HFFc6 (cell line): Measurements from ENCODE around the gene SLC9A4. TPM values are rescaled to one million over a fixed set of nuclear protein-coding genes. Genes with fewer than 3 reads are reported as not detected.

Source experiments
- DNase-seq: peaks from one replicate; pipeline ENCODE4 v3.0.0-alpha.2; 2018
- H3K27ac Mint-ChIP-seq: 2 replicates; pipeline ENCODE4 v1.8.0; 2020; ENCODE audit warnings: mild to moderate bottlenecking, mixed read lengths
- H3K27me3 Mint-ChIP-seq: 2 replicates; pipeline ENCODE4 v1.8.0; 2021; ENCODE audit warnings: mild to moderate bottlenecking, moderate library complexity, mixed read lengths; ENCODE audit not compliant: insufficient read depth
- H3K36me3 Mint-ChIP-seq: 2 replicates; pipeline ENCODE4 v1.8.0; 2021; ENCODE audit warnings: low read depth, mixed read lengths
- H3K4me1 Mint-ChIP-seq: 2 replicates; pipeline ENCODE4 v1.8.0; 2020; ENCODE audit warnings: low read depth, mixed read lengths
- H3K4me3 Mint-ChIP-seq: 2 replicates; pipeline ENCODE4 v1.8.0; 2020; ENCODE audit warnings: mild to moderate bottlenecking, moderate library complexity, mixed read lengths
- H3K9me3 Mint-ChIP-seq: 2 replicates; pipeline ENCODE4 v1.8.0; 2020; ENCODE audit warnings: mild to moderate bottlenecking, mixed read lengths
- CTCF ChIP-seq: fragments of 200-600 bp; sonication (generic); IDR thresholded peaks from 2 replicates; pipeline ENCODE4 v1.5.0; 2021; ENCODE audit warnings: antibody characterized with exemption, mild to moderate bottlenecking
- total RNA-seq, 6 experiments: library from RNA; stranded (reverse); fragmentation: NEBNext Ultra II Directional; extraction: Animal tissue kit (Norgen Biotek cat#: 25700); gene quantifications; 2 replicates in 1 of 6; 3 replicates in 5 of 6; pipeline ENCODE4 v1.2.3, GENCODE V29; 2021

SLC9A4 gene
- total RNA-seq, 6 experiments from 2014 or later, result 0.05 TPM; not detected in 5

- peaks cover 8% of the 10 kb centered on the region; the same call in 1 of the 2 replicates for H3K27me3 Mint-ChIP-seq
- H3K4me3 Mint-ChIP-seq, result no peak overlapping the region
- H3K36me3 Mint-ChIP-seq, result no peaks in the 10 kb centered on the region
- TF ChIP-seq CTCF, result no peak
- no peak for DNase-seq
- peaks cover 16% of the 10 kb centered on the region for H3K4me1 Mint-ChIP-seq
- no peaks in the 10 kb centered on the region for H3K9me3 Mint-ChIP-seq
- no peak overlapping the region for H3K27ac Mint-ChIP-seq
Observed at GRCh38 chr2:102510791-102511575, 38.0 kb downstream of the SLC9A4 start.

- TF ChIP-seq CTCF, result no peak
- Mint-ChIP-seq H3K4me3 (no peak overlapping the region), H3K36me3 (no peaks in the 10 kb centered on the region), H3K9me3 (no peaks in the 10 kb centered on the region), H3K27me3 (peaks cover 9% of the 10 kb centered on the region; the same call in 1 of the 2 replicates), H3K4me1 (peaks cover 16% of the 10 kb centered on the region), H3K27ac (no peak overlapping the region)
- DNase-seq, result no peak
Observed at GRCh38 chr2:102512161-102512560, 39.1 kb downstream of the SLC9A4 start.

GRCh38 chr2:102513355-102513939 is 40.4 kb downstream of the SLC9A4 start:
- Mint-ChIP-seq H3K36me3 (no peaks in the 10 kb centered on the region), H3K27me3 (peaks cover 9% of the 10 kb centered on the region; the same call in 1 of the 2 replicates), H3K4me1 (peaks cover 16% of the 10 kb centered on the region), H3K4me3 (peak overlapping the region; percentile 43; the same call in 1 of the 2 replicates), H3K27ac (no peak overlapping the region), H3K9me3 (no peaks in the 10 kb centered on the region)
- no peak for TF ChIP-seq CTCF
- no peak for DNase-seq

GRCh38 chr2:102514061-102514785 is 41.2 kb downstream of the SLC9A4 start:
- Mint-ChIP-seq H3K27ac (no peak overlapping the region), H3K9me3 (no peaks in the 10 kb centered on the region), H3K4me3 (peak overlapping the region; percentile 43; the same call in 1 of the 2 replicates), H3K36me3 (no peaks in the 10 kb centered on the region), H3K4me1 (peaks cover 16% of the 10 kb centered on the region), H3K27me3 (peaks cover 9% of the 10 kb centered on the region; the same call in 1 of the 2 replicates)
- peak; percentile 81 for DNase-seq
- TF ChIP-seq CTCF, result no peak

- H3K27me3 Mint-ChIP-seq, result peaks cover 8% of the 10 kb centered on the region; the same call in 1 of the 2 replicates
- H3K4me1 Mint-ChIP-seq, result peaks cover 16% of the 10 kb centered on the region
- no peak overlapping the region for H3K27ac Mint-ChIP-seq
- no peaks in the 10 kb centered on the region for H3K9me3 Mint-ChIP-seq
- DNase-seq, result no peak
- H3K36me3 Mint-ChIP-seq, result no peaks in the 10 kb centered on the region
- no peak for TF ChIP-seq CTCF
- no peak overlapping the region for H3K4me3 Mint-ChIP-seq
Observed at GRCh38 chr2:102515851-102516250, 42.8 kb downstream of the SLC9A4 start.
